ENCODE data around the gene GOPC. TPM values are rescaled to one million over a fixed set of nuclear protein-coding genes. Genes with fewer than 3 reads are reported as not detected.

Gene GOPC
- total and polyA plus RNA-seq, 2 experiments from 2014 or later = 15.5 to 26.4 TPM

GRCh38 chr6:117540670-117541069 is 61.6 kb downstream of the GOPC start:
- H3F3A ChIP-seq (replicated peaks; ENCODE audit: low read depth) = no peaks in the 10 kb centered on the region
- Mint-ChIP-seq H3K4me3 (no peak overlapping the region), H3K27me3 (ENCODE audit: insufficient read depth, low read depth, poor library complexity) (no peaks in the 10 kb centered on the region), H3K9me3 (no peaks in the 10 kb centered on the region), H3K36me3 (ENCODE audit: low read depth) (peaks cover 3% of the 10 kb centered on the region; the same call in 1 of the 3 replicates), H3K27ac (no peak overlapping the region), H3K4me1 (peaks cover 9% of the 10 kb centered on the region; the same call in 2 of the 3 replicates)
- TF ChIP-seq NANOG (IDR thresholded peaks at IDR 0.05; ENCODE audit: borderline replicate concordance) (no peak), JUNB (IDR thresholded peaks at IDR 0.05; ENCODE audit: unreplicated experiment) (no peak), CTCF (conservative IDR thresholded peaks at IDR 0.05; ENCODE audit: low read depth in 2 of 2) (no peak)
- H3K36me3 ChIP-seq (ENCODE audit: insufficient read depth) = no peaks in the 10 kb centered on the region; the same call in 1 of the 2 replicates
- no peaks in the 10 kb centered on the region for H3K9me2 ChIP-seq (ENCODE audit: insufficient read depth)
- H2AFZ ChIP-seq = no peak overlapping the region
- H3K27ac ChIP-seq (ENCODE audit: low read depth) = no peak overlapping the region
- H3K27me3 ChIP-seq (ENCODE audit: insufficient read depth) = no peaks in the 10 kb centered on the region
- ATAC-seq (no peak), DNase-seq (ENCODE audit: low spot score) (no peak)
- no peak overlapping the region for H3K4me2 ChIP-seq
- no peaks in the 10 kb centered on the region for H3K79me2 ChIP-seq (replicated peaks; ENCODE audit: insufficient read depth)
- no peak overlapping the region for H3K4me3 ChIP-seq
- no peaks in the 10 kb centered on the region for H3K4me1 ChIP-seq (ENCODE audit: insufficient read depth)
- no peaks in the 10 kb centered on the region for H4K20me1 ChIP-seq (replicated peaks; ENCODE audit: insufficient read depth)

- Histone ChIP-seq H3K4me2 (no peak overlapping the region), H3K36me3 (ENCODE audit: insufficient read depth) (no peaks in the 10 kb centered on the region; the same call in 1 of the 2 replicates), H3K4me1 (ENCODE audit: insufficient read depth) (no peaks in the 10 kb centered on the region), H4K20me1 (replicated peaks; ENCODE audit: insufficient read depth) (no peaks in the 10 kb centered on the region), H2AFZ (no peak overlapping the region), H3F3A (replicated peaks; ENCODE audit: low read depth) (no peaks in the 10 kb centered on the region), H3K9me2 (ENCODE audit: insufficient read depth) (no peaks in the 10 kb centered on the region), H3K27me3 (ENCODE audit: insufficient read depth) (no peaks in the 10 kb centered on the region), H3K79me2 (replicated peaks; ENCODE audit: insufficient read depth) (no peaks in the 10 kb centered on the region), H3K27ac (ENCODE audit: low read depth) (no peak overlapping the region), H3K4me3 (no peak overlapping the region)
- Mint-ChIP-seq H3K4me1 (peaks cover 9% of the 10 kb centered on the region; the same call in 2 of the 3 replicates), H3K4me3 (no peak overlapping the region), H3K27ac (no peak overlapping the region), H3K36me3 (ENCODE audit: low read depth) (peaks cover 3% of the 10 kb centered on the region; the same call in 1 of the 3 replicates), H3K27me3 (ENCODE audit: insufficient read depth, low read depth, poor library complexity) (no peaks in the 10 kb centered on the region), H3K9me3 (no peaks in the 10 kb centered on the region)
- DNase-seq (ENCODE audit: low spot score) = no peak
- ATAC-seq = no peak
- TF ChIP-seq NANOG (IDR thresholded peaks at IDR 0.05; ENCODE audit: borderline replicate concordance) = no peak
- TF ChIP-seq, protein P1, sequence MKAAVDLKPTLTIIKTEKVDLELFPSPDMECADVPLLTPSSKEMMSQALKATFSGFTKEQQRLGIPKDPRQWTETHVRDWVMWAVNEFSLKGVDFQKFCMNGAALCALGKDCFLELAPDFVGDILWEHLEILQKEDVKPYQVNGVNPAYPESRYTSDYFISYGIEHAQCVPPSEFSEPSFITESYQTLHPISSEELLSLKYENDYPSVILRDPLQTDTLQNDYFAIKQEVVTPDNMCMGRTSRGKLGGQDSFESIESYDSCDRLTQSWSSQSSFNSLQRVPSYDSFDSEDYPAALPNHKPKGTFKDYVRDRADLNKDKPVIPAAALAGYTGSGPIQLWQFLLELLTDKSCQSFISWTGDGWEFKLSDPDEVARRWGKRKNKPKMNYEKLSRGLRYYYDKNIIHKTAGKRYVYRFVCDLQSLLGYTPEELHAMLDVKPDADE (IDR thresholded peaks at IDR 0.05) = no peak
- no peak for TF ChIP-seq CREB1 (CRISPR knock-in tag; IDR thresholded peaks at IDR 0.05; ENCODE audit: low read depth)
- TF ChIP-seq JUNB (IDR thresholded peaks at IDR 0.05; ENCODE audit: unreplicated experiment) = no peak
- TF ChIP-seq ZNF114 (CRISPR knock-in tag; IDR thresholded peaks at IDR 0.05) = no peak
- TF ChIP-seq, protein P2, sequence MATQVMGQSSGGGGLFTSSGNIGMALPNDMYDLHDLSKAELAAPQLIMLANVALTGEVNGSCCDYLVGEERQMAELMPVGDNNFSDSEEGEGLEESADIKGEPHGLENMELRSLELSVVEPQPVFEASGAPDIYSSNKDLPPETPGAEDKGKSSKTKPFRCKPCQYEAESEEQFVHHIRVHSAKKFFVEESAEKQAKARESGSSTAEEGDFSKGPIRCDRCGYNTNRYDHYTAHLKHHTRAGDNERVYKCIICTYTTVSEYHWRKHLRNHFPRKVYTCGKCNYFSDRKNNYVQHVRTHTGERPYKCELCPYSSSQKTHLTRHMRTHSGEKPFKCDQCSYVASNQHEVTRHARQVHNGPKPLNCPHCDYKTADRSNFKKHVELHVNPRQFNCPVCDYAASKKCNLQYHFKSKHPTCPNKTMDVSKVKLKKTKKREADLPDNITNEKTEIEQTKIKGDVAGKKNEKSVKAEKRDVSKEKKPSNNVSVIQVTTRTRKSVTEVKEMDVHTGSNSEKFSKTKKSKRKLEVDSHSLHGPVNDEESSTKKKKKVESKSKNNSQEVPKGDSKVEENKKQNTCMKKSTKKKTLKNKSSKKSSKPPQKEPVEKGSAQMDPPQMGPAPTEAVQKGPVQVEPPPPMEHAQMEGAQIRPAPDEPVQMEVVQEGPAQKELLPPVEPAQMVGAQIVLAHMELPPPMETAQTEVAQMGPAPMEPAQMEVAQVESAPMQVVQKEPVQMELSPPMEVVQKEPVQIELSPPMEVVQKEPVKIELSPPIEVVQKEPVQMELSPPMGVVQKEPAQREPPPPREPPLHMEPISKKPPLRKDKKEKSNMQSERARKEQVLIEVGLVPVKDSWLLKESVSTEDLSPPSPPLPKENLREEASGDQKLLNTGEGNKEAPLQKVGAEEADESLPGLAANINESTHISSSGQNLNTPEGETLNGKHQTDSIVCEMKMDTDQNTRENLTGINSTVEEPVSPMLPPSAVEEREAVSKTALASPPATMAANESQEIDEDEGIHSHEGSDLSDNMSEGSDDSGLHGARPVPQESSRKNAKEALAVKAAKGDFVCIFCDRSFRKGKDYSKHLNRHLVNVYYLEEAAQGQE (IDR thresholded peaks at IDR 0.05; ENCODE audit: unreplicated experiment) = no peak
- no peak for TF ChIP-seq EZH2phosphoT487 (IDR thresholded peaks at IDR 0.05; ENCODE audit: unreplicated experiment)
- no peak for TF ChIP-seq CTCF (conservative IDR thresholded peaks at IDR 0.05; ENCODE audit: low read depth in 2 of 2)
- TF ChIP-seq POLR2AphosphoS5 (IDR thresholded peaks at IDR 0.05; ENCODE audit: low read depth) = no peak
- no peak for TF ChIP-seq STAT1 (IDR thresholded peaks at IDR 0.05; ENCODE audit: unreplicated experiment)
- TF ChIP-seq EZH2 (IDR thresholded peaks at IDR 0.05; ENCODE audit: low read depth, unreplicated experiment) = no peak
- TF ChIP-seq ZNF331 (CRISPR knock-in tag; IDR thresholded peaks at IDR 0.05; ENCODE audit: low read depth) = no peak
Observed at GRCh38 chr6:117538615-117539014, 63.7 kb downstream of the GOPC start.
